IPS-NIHi11 (cell line): ENCODE data around the gene TSPY10.
"Not testable (repeated sequence)": the region's sequence is repeated elsewhere in the genome, so short reads cannot be mapped to it uniquely, and the experiment has no call there.

Experiments
- DNase-seq: peaks from one replicate; pipeline ENCODE4 v3.0.0; 2012; ENCODE audit warnings: mixed read lengths, low spot score

The TSPY10 gene, protein sequence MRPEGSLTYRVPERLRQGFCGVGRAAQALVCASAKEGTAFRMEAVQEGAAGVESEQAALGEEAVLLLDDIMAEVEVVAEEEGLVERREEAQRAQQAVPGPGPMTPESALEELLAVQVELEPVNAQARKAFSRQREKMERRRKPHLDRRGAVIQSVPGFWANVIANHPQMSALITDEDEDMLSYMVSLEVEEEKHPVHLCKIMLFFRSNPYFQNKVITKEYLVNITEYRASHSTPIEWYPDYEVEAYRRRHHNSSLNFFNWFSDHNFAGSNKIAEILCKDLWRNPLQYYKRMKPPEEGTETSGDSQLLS

DNA sequence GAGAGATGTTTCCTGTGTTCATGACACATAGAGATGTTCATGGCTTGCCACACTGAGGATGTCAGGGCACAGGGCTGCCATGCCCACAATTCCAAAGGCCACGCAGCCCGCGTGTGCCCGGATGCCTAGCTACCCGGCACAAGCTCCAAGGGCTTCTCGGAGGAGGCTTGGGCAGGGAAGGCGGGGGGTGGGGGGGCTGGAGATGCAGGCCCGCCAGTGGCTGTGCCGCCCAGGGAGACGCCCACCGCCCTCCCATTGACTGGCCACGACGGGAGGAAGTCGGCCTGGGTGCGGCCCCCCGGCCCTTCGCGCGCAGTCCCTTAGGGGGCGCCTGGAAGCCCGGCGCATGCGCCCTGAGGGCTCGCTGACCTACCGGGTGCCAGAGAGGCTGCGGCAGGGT lies at the start of gene TSPY10:
Gene TSPY10, plus strand, starts transcription at position 301 of the 400 bp plus-strand sequence. Its CDS starts 46 bp downstream, at position 347.
- DNase-seq, result not testable (repeated sequence)

DNA sequence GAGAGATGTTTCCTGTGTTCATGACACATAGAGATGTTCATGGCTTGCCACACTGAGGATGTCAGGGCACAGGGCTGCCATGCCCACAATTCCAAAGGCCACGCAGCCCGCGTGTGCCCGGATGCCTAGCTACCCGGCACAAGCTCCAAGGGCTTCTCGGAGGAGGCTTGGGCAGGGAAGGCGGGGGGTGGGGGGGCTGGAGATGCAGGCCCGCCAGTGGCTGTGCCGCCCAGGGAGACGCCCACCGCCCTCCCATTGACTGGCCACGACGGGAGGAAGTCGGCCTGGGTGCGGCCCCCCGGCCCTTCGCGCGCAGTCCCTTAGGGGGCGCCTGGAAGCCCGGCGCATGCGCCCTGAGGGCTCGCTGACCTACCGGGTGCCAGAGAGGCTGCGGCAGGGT lies 40.7 kb upstream of the TSPY10 start, which contains the start of gene TSPY9:
Gene TSPY9, plus strand, starts transcription at position 301 of the 400 bp plus-strand sequence. Its CDS starts 46 bp downstream, at position 347.
- DNase-seq, result not testable (repeated sequence)

DNA sequence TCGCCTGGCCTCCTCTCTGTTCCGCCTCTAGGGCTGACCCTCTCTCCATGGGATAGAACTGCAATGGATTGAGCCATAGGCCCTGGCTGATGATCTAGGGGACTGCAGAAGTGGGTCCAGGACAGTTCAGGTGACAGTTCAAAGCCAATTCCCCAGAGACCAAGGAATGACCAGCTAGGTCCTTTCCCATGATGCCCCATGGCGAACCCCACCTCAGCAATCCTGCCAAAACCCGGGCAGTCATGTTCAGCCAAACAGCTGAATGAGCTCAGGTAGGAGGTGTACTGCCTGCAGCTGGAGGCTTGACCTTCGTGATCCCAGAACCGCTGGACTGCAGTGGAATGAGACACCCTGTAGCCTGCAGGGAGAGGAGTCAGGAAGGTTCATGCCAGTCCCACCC lies 23.3 kb upstream of the TSPY10 start:
- DNase-seq, result not testable (repeated sequence)

DNA sequence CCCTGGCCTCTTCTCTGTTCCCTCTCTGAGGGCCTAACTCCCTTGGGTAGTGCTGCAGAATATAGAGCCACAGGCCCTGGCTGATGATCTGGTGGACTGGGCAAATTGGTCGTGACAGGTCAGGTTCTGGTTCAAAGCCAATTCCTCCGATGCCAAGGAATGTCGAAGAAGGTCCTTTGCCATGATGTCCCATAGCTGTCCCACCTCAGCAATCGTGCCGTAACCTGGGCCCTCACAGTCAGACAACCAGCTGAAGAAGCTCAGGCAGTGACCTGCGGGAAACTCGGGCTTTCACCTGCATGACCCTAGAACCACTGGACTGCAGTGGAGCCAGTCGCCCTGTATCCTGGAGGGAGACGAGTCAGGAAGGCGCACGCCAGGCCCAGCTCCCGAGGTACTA lies 11.4 kb upstream of the TSPY10 start:
- not testable (repeated sequence) for DNase-seq
